Left kidney (tissue), 2 donors: ENCODE results near the gene VIP. TPM values are rescaled to one million over a fixed set of nuclear protein-coding genes. Genes with fewer than 3 reads are reported as not detected.

ENCODE experiments used
- DNase-seq: peaks from one replicate; pipeline ENCODE4 v3.0.0-alpha.2; 2013
- polyA plus RNA-seq: library from polyadenylated mRNA; unstranded; fragments of 120-200 nt; gene quantifications from one replicate; pipeline ENCODE4 v1.2.1, GENCODE V29; 2013; ENCODE audit not compliant: insufficient read length

VIP gene
- polyA plus RNA-seq, 1 donor = 1.6 TPM

GRCh38 chr6:152776833-152777232 is 26.2 kb downstream of the VIP start:
- no peak for DNase-seq

- no peak for DNase-seq
These were observed 32.8 kb downstream of the VIP start for GRCh38 chr6:152783217-152783878.

GRCh38 chr6:152794696-152795095 is 44.1 kb downstream of the VIP start:
- DNase-seq = no peak

GRCh38 chr6:152804150-152804549 is 53.6 kb downstream of the VIP start:
- DNase-seq = no peak

Other genes with a start within 250 kb of the VIP start
- 105 TPM for gene SYNE1, start 113.4 kb upstream of the VIP start, polyA plus RNA-seq
- 17.2 TPM for gene MYCT1, start 52.9 kb upstream of the VIP start, polyA plus RNA-seq
- 41.3 TPM for gene FBXO5, start 232.2 kb downstream of the VIP start, polyA plus RNA-seq